ENCODE data around the gene FLACC1. TPM values are rescaled to one million over a fixed set of nuclear protein-coding genes. Genes with fewer than 3 reads are reported as not detected.
A peak's percentile ranks its signal among the peaks of the same experiment; 100 is the strongest.
"Not testable (repeated sequence)": the region's sequence is repeated elsewhere in the genome, so short reads cannot be mapped to it uniquely, and the experiment has no call there.

The FLACC1 gene
- total RNA-seq, 1 experiment from 2014 or later = 0.23 TPM

- DNase-seq (ENCODE audit: low spot score) = no peak
These were observed 101.6 kb downstream of the FLACC1 start for GRCh38 chr2:201255408-201256033.

GRCh38 chr2:201254081-201254730 lies 102.9 kb downstream of the FLACC1 start:
- peak; percentile 88 for DNase-seq (ENCODE audit: low spot score)

GRCh38 chr2:201250741-201251140 lies 106.4 kb downstream of the FLACC1 start:
- no peak for DNase-seq (ENCODE audit: low spot score)

GRCh38 chr2:201249889-201250288 lies 107.3 kb downstream of the FLACC1 start:
- no peak for DNase-seq (ENCODE audit: low spot score)

- no peak for DNase-seq (ENCODE audit: low spot score)
These were observed 108.8 kb downstream of the FLACC1 start for GRCh38 chr2:201248288-201248844.

GRCh38 chr2:201246280-201246679 lies 110.9 kb downstream of the FLACC1 start:
- no peak for DNase-seq (ENCODE audit: low spot score)

GRCh38 chr2:201244829-201245228 lies 112.3 kb downstream of the FLACC1 start:
- DNase-seq (ENCODE audit: low spot score) = no peak

- DNase-seq (ENCODE audit: low spot score) = no peak
These were observed 114.4 kb downstream of the FLACC1 start for GRCh38 chr2:201242571-201243277.

- not testable (repeated sequence) for DNase-seq (ENCODE audit: low spot score)
These were observed 117.8 kb downstream of the FLACC1 start for GRCh38 chr2:201239167-201239935.

Other genes starting within 250 kb of the FLACC1 start
- 11.1 and 16.9 TPM in 2 replicates for gene CFLAR, start 241.2 kb downstream of the FLACC1 start, total RNA-seq (2014; rRNA removed; shearing (Covaris generic))
- gene CASP10, start 174.2 kb downstream of the FLACC1 start, total RNA-seq (2014; rRNA removed; shearing (Covaris generic)) = 1.0 and 1.2 TPM in 2 replicates
- 24.2 and 27.2 TPM in 2 replicates for gene CASP8, start 96.8 kb downstream of the FLACC1 start, total RNA-seq (2014; rRNA removed; shearing (Covaris generic))
- gene TRAK2, start 94.1 kb upstream of the FLACC1 start, total RNA-seq (2014; rRNA removed; shearing (Covaris generic)) = 16.2 and 20.4 TPM in 2 replicates
- gene STRADB, start 94.4 kb upstream of the FLACC1 start, total RNA-seq (2014; rRNA removed; shearing (Covaris generic)) = 42.1 and 54.0 TPM in 2 replicates